ENCODE data around the gene AVPI1.

The AVPI1 gene

GRCh38 chr10:97628228-97628627 is 58.8 kb downstream of the AVPI1 start:
- Histone ChIP-seq H3K9ac (ENCODE audit: low read length) (no peak overlapping the region), H3K4me1 (ENCODE audit: low read length) (no peaks in the 10 kb centered on the region), H3K4me2 (ENCODE audit: low read length) (no peak overlapping the region), H3K9me3 (ENCODE audit: insufficient read depth, low read length) (no peaks in the 10 kb centered on the region), H4K20me1 (ENCODE audit: insufficient read depth, low read length) (no peaks in the 10 kb centered on the region), H3K36me3 (replicated peaks; ENCODE audit: low read depth, low read length) (no peaks in the 10 kb centered on the region), H3K4me3 (ENCODE audit: low read length) (no peak overlapping the region), H2AFZ (ENCODE audit: low read depth, low read length) (no peak overlapping the region), H3K27ac (ENCODE audit: low read length) (no peak overlapping the region), H3K27me3 (ENCODE audit: low read depth, low read length) (no peaks in the 10 kb centered on the region), H3K79me2 (ENCODE audit: low read length) (no peaks in the 10 kb centered on the region)
- TF ChIP-seq, protein P1, sequence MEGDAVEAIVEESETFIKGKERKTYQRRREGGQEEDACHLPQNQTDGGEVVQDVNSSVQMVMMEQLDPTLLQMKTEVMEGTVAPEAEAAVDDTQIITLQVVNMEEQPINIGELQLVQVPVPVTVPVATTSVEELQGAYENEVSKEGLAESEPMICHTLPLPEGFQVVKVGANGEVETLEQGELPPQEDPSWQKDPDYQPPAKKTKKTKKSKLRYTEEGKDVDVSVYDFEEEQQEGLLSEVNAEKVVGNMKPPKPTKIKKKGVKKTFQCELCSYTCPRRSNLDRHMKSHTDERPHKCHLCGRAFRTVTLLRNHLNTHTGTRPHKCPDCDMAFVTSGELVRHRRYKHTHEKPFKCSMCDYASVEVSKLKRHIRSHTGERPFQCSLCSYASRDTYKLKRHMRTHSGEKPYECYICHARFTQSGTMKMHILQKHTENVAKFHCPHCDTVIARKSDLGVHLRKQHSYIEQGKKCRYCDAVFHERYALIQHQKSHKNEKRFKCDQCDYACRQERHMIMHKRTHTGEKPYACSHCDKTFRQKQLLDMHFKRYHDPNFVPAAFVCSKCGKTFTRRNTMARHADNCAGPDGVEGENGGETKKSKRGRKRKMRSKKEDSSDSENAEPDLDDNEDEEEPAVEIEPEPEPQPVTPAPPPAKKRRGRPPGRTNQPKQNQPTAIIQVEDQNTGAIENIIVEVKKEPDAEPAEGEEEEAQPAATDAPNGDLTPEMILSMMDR (IDR thresholded peaks at IDR 0.05; ENCODE audit: low read depth, low read length): no peak
- TF ChIP-seq EZH2phosphoT487 (IDR thresholded peaks at IDR 0.05; ENCODE audit: low read depth): no peak

GRCh38 chr10:97627731-97628130 is 59.3 kb downstream of the AVPI1 start:
- no peaks in the 10 kb centered on the region for H3K79me2 ChIP-seq (ENCODE audit: low read length)
- H3K9me3 ChIP-seq (ENCODE audit: insufficient read depth, low read length): no peaks in the 10 kb centered on the region
- H3K27me3 ChIP-seq (ENCODE audit: low read depth, low read length): no peaks in the 10 kb centered on the region
- no peak overlapping the region for H3K27ac ChIP-seq (ENCODE audit: low read length)
- no peaks in the 10 kb centered on the region for H4K20me1 ChIP-seq (ENCODE audit: insufficient read depth, low read length)
- H2AFZ ChIP-seq (ENCODE audit: low read depth, low read length): no peak overlapping the region
- H3K4me1 ChIP-seq (ENCODE audit: low read length): no peaks in the 10 kb centered on the region
- H3K4me2 ChIP-seq (ENCODE audit: low read length): no peak overlapping the region
- TF ChIP-seq, protein P1 (IDR thresholded peaks at IDR 0.05; ENCODE audit: low read depth, low read length): no peak
- TF ChIP-seq EZH2phosphoT487 (IDR thresholded peaks at IDR 0.05; ENCODE audit: low read depth): no peak
- H3K9ac ChIP-seq (ENCODE audit: low read length): no peak overlapping the region
- no peaks in the 10 kb centered on the region for H3K36me3 ChIP-seq (replicated peaks; ENCODE audit: low read depth, low read length)
- H3K4me3 ChIP-seq (ENCODE audit: low read length): no peak overlapping the region

All from OCI-LY3 (cell line).